NB4 (cell line): ENCODE data around the gene STX18.

ENCODE experiments used
- DNase-seq: peaks from one replicate; pipeline ENCODE4 v3.0.0; 2010; ENCODE audit warnings: low read depth
- H3K4me3 ChIP-seq: one replicate; pipeline ENCODE4 v1.5.1; 2011; ENCODE audit warnings: mild to moderate bottlenecking, low read depth, low read length, moderate library complexity
- MYC ChIP-seq: IDR thresholded peaks from 2 replicates; pipeline ENCODE4 v1.6.1; 2011; ENCODE audit warnings: low read depth, low read length
- POLR2A ChIP-seq: IDR thresholded peaks from 2 replicates; pipeline ENCODE4 v1.6.1; 2011; ENCODE audit warnings: mild to moderate bottlenecking; ENCODE audit not compliant: insufficient read length; ENCODE audit errors: extremely low read depth
- TF ChIP-seq, protein P1 (sequence below): IDR thresholded peaks from one replicate; pipeline ENCODE4 v1.5.1; 2012; ENCODE audit warnings: low read depth, low read length
- TF ChIP-seq, protein P2 (sequence below): IDR thresholded peaks from 2 replicates; pipeline ENCODE4 v1.6.1; 2011; ENCODE audit warnings: low read depth, low read length

STX18 gene

DNA sequence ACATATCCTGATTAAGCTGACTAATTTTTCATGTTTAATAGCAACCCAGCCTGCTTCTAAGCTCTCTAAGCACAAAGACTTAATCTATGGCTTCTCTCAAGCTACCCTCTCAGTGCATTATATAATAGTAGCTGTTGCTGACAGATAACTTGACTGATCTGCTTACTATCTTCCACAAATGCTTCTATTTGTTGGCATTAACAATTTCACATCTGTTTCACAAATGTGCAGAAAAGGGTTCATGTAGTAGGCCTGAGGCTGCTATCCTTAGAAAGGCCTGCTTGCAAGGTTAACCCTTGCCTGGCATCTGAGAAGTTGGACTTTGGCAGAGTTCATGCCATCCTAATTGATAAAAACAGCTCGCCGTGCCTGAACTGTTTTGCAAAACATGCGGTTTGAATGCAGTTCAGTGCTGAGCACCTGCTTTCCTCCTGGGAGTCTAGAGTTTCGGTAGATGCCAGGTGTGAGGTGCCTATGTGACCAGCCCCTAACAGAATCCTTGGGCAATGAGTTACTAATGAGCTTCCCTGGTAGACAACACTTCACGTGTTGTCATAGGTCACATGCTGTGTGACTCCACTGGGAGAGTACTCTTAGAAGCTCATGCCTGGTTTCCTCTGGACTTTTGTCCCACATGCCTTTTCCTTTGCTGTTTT is 86.5 kb downstream of the STX18 start:
- TF ChIP-seq MYC (no peak), POLR2A (no peak)
- TF ChIP-seq, protein P1, sequence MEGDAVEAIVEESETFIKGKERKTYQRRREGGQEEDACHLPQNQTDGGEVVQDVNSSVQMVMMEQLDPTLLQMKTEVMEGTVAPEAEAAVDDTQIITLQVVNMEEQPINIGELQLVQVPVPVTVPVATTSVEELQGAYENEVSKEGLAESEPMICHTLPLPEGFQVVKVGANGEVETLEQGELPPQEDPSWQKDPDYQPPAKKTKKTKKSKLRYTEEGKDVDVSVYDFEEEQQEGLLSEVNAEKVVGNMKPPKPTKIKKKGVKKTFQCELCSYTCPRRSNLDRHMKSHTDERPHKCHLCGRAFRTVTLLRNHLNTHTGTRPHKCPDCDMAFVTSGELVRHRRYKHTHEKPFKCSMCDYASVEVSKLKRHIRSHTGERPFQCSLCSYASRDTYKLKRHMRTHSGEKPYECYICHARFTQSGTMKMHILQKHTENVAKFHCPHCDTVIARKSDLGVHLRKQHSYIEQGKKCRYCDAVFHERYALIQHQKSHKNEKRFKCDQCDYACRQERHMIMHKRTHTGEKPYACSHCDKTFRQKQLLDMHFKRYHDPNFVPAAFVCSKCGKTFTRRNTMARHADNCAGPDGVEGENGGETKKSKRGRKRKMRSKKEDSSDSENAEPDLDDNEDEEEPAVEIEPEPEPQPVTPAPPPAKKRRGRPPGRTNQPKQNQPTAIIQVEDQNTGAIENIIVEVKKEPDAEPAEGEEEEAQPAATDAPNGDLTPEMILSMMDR, result no peak
- TF ChIP-seq, protein P2, sequence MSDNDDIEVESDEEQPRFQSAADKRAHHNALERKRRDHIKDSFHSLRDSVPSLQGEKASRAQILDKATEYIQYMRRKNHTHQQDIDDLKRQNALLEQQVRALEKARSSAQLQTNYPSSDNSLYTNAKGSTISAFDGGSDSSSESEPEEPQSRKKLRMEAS, result no peak
- no peak for DNase-seq
- H3K4me3 ChIP-seq, result no peak overlapping the region

DNA sequence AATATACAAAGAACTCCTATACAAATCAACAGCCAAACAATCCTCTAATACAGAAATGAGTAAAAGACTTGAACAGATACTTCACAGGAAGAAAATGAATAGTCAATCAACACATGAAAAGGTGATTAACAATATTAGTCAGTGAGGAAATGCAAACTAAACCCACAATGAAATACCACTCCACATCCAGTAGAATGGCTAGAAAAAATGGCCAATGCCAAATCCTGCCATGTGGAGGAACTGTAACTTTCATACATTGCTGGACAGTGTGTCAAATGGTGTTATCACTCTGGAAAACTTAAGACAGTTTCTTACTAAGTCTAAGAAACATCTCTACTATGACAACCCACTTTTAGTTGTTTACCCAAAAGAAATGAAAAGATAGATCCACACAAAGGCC is 95.4 kb downstream of the STX18 start:
- TF ChIP-seq, protein P1, result no peak
- no peak for TF ChIP-seq MYC
- H3K4me3 ChIP-seq, result no peak overlapping the region
- DNase-seq, result no peak

DNA sequence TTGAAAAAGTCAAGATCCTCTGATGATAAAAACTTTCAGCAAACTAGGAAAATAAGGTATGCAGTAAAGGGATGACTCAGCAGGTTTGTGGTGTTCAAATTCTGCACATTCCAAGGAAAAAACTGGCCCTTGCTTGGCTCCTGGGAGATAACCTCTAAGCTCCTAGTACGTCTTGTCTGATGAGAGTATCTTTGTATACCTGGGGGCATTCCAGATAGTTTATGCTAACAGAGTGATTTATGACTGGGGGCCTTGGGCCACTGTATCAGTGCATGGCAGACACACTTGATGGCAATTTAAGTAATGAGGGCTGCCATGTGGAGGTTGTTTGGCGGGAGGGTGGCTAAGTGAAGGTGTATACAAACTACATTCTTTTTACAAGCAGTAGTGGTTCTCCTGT is 98.0 kb downstream of the STX18 start:
- no peak overlapping the region for H3K4me3 ChIP-seq
- TF ChIP-seq, protein P2, result no peak
- TF ChIP-seq MYC, result no peak
- TF ChIP-seq, protein P1, result no peak
- TF ChIP-seq POLR2A, result no peak
- no peak for DNase-seq

DNA sequence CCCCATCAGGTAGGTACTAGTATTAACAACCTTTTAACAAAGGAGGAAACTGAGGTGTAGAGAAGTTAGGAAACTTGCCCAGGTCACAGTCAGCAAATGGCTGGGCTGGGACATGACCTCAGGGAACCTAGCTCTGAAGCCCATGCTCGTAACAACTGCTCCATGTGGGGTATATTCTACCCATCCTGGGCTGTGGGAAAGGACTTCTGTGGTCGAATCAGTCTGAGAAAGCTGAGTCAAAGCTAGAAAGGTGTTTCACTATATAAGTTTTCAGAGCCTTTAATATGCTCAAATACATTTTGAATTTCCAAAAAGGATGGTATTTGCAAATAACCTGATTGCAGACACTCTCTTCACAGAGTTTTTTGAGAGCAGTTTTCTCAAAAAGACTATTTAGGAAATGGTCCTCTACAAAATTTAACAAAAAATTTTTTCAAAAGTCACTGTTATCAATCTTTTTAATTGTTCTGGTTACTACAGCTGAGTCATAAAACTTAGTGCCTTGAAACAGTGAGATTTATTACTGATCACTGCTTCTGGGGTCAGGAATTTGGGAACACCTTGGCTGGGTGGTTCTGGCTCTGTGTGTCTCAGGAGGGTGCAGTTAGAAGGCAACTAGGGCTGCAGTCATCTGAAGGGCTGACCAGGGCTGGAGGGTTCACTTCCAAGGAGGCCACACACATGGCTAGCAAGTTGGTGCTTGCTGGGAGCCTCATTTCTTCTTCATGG is 101.4 kb downstream of the STX18 start:
- H3K4me3 ChIP-seq, result no peak overlapping the region
- TF ChIP-seq, protein P1, result no peak
- no peak for TF ChIP-seq MYC
- no peak for TF ChIP-seq POLR2A
- TF ChIP-seq, protein P2, result no peak
- no peak for DNase-seq

DNA sequence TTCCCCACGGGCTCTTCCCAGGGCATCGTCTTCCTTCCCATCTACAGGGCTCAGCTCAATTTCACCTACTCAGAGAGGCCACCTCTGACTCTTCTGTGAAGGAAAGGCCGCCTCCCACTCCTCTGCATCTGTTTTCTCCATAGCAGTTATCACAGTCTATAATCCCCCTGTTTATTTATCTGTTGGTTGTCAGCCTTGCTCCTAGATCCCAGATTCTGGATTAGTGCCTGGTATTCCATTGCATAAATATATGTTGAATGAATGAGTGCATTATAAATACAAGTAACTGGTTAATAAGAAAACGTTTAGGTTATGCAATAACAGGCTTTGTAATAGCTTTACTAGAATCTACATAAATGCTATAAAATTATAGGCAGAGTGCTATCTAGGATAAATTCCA is 102.1 kb downstream of the STX18 start:
- no peak overlapping the region for H3K4me3 ChIP-seq
- TF ChIP-seq, protein P2, result no peak
- no peak for TF ChIP-seq POLR2A
- TF ChIP-seq, protein P1, result no peak
- no peak for TF ChIP-seq MYC
- no peak for DNase-seq

DNA sequence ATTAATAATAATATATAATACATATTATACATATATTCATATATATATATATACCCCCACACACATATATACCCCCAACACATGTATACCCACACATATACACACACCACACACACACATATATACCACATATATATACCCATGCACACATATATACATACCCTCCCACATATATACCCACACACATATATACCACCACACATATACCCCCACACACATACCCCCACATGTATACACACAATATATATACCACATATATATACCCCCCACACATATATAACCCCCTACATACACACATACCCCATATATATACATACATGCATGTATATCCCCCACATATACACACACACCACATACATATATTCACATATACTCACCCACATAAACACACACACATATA is 103.0 kb downstream of the STX18 start:
- no peak overlapping the region for H3K4me3 ChIP-seq
- no peak for TF ChIP-seq MYC
- no peak for TF ChIP-seq POLR2A
- TF ChIP-seq, protein P2, result no peak
- TF ChIP-seq, protein P1, result no peak
- no peak for DNase-seq
